ENCODE measurements around the gene RGCC.
A peak's percentile ranks its signal among the peaks of the same experiment; 100 is the strongest.
"Not testable (repeated sequence)": the region's sequence is repeated elsewhere in the genome, so short reads cannot be mapped to it uniquely, and the experiment has no call there.

RGCC gene

GRCh38 chr13:41413872-41414271, 43.5 kb upstream of the RGCC start:
- in situ Hi-C loops (cut with HindIII; ENCODE audit: low sequenced_read_pairs): no loop called here
- DNase-seq (ENCODE audit: low read depth, low spot score): no peak
- TF ChIP-seq, protein P1, sequence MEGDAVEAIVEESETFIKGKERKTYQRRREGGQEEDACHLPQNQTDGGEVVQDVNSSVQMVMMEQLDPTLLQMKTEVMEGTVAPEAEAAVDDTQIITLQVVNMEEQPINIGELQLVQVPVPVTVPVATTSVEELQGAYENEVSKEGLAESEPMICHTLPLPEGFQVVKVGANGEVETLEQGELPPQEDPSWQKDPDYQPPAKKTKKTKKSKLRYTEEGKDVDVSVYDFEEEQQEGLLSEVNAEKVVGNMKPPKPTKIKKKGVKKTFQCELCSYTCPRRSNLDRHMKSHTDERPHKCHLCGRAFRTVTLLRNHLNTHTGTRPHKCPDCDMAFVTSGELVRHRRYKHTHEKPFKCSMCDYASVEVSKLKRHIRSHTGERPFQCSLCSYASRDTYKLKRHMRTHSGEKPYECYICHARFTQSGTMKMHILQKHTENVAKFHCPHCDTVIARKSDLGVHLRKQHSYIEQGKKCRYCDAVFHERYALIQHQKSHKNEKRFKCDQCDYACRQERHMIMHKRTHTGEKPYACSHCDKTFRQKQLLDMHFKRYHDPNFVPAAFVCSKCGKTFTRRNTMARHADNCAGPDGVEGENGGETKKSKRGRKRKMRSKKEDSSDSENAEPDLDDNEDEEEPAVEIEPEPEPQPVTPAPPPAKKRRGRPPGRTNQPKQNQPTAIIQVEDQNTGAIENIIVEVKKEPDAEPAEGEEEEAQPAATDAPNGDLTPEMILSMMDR (IDR thresholded peaks at IDR 0.05; ENCODE audit: low read depth, low read length): no peak
- H3K4me3 ChIP-seq (ENCODE audit: low read depth, low read length): no peak overlapping the region

DNA sequence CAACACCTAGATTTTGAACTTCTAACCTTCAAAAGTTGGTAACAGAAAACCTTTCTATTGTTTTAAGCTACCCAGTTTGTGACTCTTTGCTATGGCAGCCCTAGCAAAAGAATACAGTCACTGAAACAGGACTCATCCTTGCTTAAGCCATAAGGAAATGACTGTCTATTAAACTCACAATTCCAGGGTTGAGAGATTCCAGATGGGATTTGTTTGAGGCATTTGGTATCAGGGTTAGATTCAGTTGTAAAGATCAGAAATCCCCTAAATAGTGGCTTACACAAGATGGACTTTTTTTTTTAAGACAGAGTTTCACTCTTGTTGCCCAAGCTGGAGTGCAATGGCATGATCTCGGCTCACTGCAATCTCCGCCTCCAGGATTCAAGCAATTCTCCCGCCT, 41.1 kb upstream of the RGCC start:
- TF ChIP-seq, protein P1 (IDR thresholded peaks at IDR 0.05; ENCODE audit: low read depth, low read length): no peak
- DNase-seq (ENCODE audit: low read depth, low spot score): no peak
- in situ Hi-C loops (cut with HindIII; ENCODE audit: low sequenced_read_pairs): no loop called here
- H3K4me3 ChIP-seq (ENCODE audit: low read depth, low read length): no peak overlapping the region

- H3K4me3 ChIP-seq (ENCODE audit: low read depth, low read length): no peak overlapping the region
- in situ Hi-C loops (cut with HindIII; ENCODE audit: low sequenced_read_pairs): no loop called here
- TF ChIP-seq, protein P1 (IDR thresholded peaks at IDR 0.05; ENCODE audit: low read depth, low read length): no peak
- peak; percentile 72 for DNase-seq (ENCODE audit: low read depth, low spot score)
Measured at GRCh38 chr13:41418027-41418426, 39.3 kb upstream of the RGCC start.

- no peak overlapping the region for H3K4me3 ChIP-seq (ENCODE audit: low read depth, low read length)
- TF ChIP-seq, protein P1 (IDR thresholded peaks at IDR 0.05; ENCODE audit: low read depth, low read length): no peak
- DNase-seq (ENCODE audit: low read depth, low spot score): no peak
- in situ Hi-C loops (cut with HindIII; ENCODE audit: low sequenced_read_pairs): no loop called here
Measured at GRCh38 chr13:41418731-41419130, 38.6 kb upstream of the RGCC start.

DNA sequence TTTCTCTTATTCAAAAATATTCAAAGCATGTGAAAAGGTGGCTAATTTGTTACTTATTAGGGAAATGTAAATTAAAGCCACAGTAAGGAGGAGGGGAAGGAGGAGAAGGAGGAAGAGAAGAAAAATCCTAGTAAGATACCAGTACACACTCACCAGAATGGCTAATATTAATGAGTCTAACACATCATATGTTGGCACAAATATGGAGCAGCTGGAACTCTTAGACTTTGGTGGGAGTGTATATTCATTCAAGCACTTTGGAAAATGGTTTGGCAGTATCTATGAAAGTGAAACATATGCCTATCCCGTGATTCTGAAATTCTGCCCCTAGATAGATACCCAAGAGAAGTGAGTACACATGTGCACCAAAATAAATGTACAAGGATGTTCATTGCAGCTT, 38.1 kb upstream of the RGCC start:
- TF ChIP-seq, protein P1 (IDR thresholded peaks at IDR 0.05; ENCODE audit: low read depth, low read length): no peak
- no peak overlapping the region for H3K4me3 ChIP-seq (ENCODE audit: low read depth, low read length)
- in situ Hi-C loops (cut with HindIII; ENCODE audit: low sequenced_read_pairs): no loop called here
- no peak for DNase-seq (ENCODE audit: low read depth, low spot score)

GRCh38 chr13:41420146-41420545, 37.2 kb upstream of the RGCC start:
- no peak overlapping the region for H3K4me3 ChIP-seq (ENCODE audit: low read depth, low read length)
- TF ChIP-seq, protein P1 (IDR thresholded peaks at IDR 0.05; ENCODE audit: low read depth, low read length): no peak
- DNase-seq (ENCODE audit: low read depth, low spot score): no peak
- in situ Hi-C loops (cut with HindIII; ENCODE audit: low sequenced_read_pairs): no loop called here

- in situ Hi-C loops (cut with HindIII; ENCODE audit: low sequenced_read_pairs); H3K4me3 ChIP-seq (ENCODE audit: low read depth, low read length); DNase-seq (ENCODE audit: low read depth, low spot score): not testable (repeated sequence)
Measured at GRCh38 chr13:41421330-41421729, 36.0 kb upstream of the RGCC start.

DNA sequence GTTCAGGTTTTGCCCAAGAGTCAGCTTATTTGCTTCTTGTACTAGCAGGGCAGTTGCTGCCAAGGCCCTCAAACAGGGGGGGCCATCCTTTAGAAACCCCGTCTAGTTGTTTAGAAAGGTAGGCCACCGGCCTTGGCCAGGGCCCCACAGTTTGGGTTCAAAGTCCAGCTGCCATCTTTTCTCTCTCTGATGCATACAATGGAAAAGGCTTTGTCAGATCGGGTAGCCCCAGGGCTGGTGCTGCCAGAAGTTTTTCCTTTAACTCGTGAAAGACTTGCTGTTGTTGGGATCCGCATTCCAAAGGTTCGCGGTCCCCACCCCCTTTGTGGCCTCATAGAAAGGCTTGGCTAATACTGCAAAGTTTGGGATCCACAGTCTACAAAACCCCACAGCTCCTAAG, 35.4 kb upstream of the RGCC start:
- H3K4me3 ChIP-seq (ENCODE audit: low read depth, low read length); in situ Hi-C loops (cut with HindIII; ENCODE audit: low sequenced_read_pairs); DNase-seq (ENCODE audit: low read depth, low spot score): not testable (repeated sequence)

- DNase-seq (ENCODE audit: low read depth, low spot score); in situ Hi-C loops (cut with HindIII; ENCODE audit: low sequenced_read_pairs); H3K4me3 ChIP-seq (ENCODE audit: low read depth, low read length): not testable (repeated sequence)
Measured at GRCh38 chr13:41423259-41423658, 34.1 kb upstream of the RGCC start.

DNA sequence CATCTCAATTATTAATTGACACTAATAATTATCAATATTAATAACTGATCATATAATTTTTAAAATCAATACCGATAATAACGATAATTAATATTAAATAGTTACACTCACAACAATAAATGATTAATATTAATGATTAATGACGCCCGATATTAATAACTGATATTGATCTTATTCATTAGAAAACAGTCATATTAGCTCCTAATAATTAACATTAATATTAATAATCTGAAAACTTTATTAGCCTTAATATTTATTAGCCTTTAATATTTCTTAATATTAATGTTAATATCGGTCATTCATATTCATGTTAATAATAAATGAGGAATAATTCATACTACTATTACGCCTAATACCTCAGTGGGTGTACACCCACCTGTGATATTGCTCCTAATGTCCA, 32.7 kb upstream of the RGCC start:
- H3K4me3 ChIP-seq (ENCODE audit: low read depth, low read length); DNase-seq (ENCODE audit: low read depth, low spot score); in situ Hi-C loops (cut with HindIII; ENCODE audit: low sequenced_read_pairs): not testable (repeated sequence)
